Activated CD4-positive, alpha-beta T cell treated with anti-CD3 and anti-CD28 coated beads, Interleukin-2, amount 10 ng/mL, durations not matched to agents 24 days and 14 days (primary cell): ENCODE data around the gene ADAMTS12. TPM values are rescaled to one million over a fixed set of nuclear protein-coding genes. Genes with fewer than 3 reads are reported as not detected.

Source experiments
- DNase-seq: peaks from one replicate; pipeline ENCODE4 v3.0.0; 2022
- H3K27ac Mint-ChIP-seq: one replicate; pipeline ENCODE4 v1.8.0; 2022; ENCODE audit warnings: mild to moderate bottlenecking, mixed read lengths
- H3K27me3 Mint-ChIP-seq: one replicate; pipeline ENCODE4 v1.8.0; 2022; ENCODE audit warnings: mixed read lengths
- H3K36me3 Mint-ChIP-seq: one replicate; pipeline ENCODE4 v1.8.0; 2022; ENCODE audit warnings: low read depth, mild to moderate bottlenecking, mixed read lengths
- H3K4me1 Mint-ChIP-seq: one replicate; pipeline ENCODE4 v1.8.0; 2021; ENCODE audit warnings: mixed read lengths
- H3K4me3 Mint-ChIP-seq: one replicate; pipeline ENCODE4 v1.8.0; 2022; ENCODE audit warnings: mild to moderate bottlenecking, moderate library complexity, mixed read lengths
- H3K9me3 Mint-ChIP-seq: one replicate; pipeline ENCODE4 v1.8.0; 2021; ENCODE audit warnings: mixed read lengths
- intact Hi-C: fragments of 100-400 bp; cut with micrococcal nuclease; formaldehyde crosslinking; loops from one replicate; pipeline ENCODE4 v1.15.1; 2023
- total RNA-seq: library from RNA; stranded (reverse); gene quantifications from 2 replicates; pipeline ENCODE4 v1.2.3, GENCODE V29; 2022

Gene ADAMTS12
- not detected in 2 replicates for total RNA-seq

DNA sequence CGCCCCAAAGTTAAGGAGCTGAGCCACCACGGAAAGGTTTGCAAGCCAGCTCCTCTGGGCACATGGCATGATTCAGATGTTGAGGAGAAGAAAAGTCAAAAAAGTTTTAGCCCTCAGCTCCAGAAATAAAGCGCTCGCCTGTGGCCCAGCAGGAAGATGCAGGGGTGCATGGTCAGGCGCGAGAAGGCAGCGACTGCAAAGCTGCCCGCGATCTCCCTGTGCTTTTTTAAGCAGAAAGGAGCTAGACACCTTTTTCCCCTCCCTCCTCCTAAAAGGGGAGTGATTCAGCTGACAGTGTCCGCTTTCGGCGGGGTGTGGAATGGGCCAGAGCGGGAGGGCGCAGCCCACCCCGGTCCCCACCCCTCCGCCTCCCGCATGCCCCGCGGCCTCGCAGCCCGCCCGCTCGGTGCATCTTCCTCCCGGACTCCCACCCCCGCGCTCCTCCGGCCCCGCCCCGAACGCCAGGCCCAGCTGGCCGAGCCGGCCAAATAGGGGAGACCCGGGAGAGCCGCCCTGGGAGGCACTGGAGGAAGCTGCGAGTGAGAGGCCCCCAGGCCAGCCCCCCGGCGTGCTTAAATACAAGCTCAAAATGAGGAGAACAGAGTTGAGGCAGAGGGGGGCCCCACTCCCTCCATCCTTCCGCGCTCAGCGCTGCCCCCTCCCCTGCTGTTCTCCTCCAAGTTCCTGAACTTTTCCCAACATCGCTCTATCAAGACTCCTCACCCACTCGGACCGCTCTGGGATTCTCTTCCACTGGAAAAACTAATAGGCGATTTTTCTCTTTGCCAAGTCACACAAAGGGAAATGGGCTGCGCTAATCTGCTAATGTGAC, at the start of gene ADAMTS12:
Gene ADAMTS12, minus strand, starts transcription at position 203 of the 832 bp plus-strand sequence. Its CDS starts 134 bp downstream, at position 69.
- H3K4me3 Mint-ChIP-seq = no peak within 1 kb of the TSS
- no peak for DNase-seq
- peaks cover 5% of the 10 kb centered on the region for H3K4me1 Mint-ChIP-seq
- H3K36me3 Mint-ChIP-seq = no peaks in the 10 kb centered on the region
- intact Hi-C loops = no loop called here
- peaks cover 5% of the 10 kb centered on the region for H3K9me3 Mint-ChIP-seq
- H3K27ac Mint-ChIP-seq = no peak within 1 kb of the TSS
- H3K27me3 Mint-ChIP-seq = peaks cover 60% of the 10 kb centered on the region

DNA sequence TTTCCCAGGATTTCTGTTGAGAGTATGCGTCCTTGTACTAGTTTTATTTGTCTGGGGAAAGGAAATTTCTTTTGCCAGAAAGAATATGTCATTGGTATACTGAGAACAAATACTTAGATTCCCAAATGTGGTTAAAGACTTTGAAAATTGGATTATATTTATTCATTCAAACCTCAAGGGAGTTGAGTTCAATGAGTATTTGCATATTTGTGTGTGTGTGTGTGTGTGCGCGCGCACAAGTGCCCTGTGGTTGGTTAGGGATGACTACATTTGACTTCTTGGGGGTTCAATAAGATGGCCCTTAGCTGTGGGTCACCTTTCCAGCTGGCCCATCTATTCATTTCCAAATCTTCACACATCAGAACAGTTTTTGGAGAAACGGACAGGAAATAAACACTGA, 49.3 kb upstream of the ADAMTS12 start:
- no peaks in the 10 kb centered on the region for H3K36me3 Mint-ChIP-seq
- H3K9me3 Mint-ChIP-seq = no peaks in the 10 kb centered on the region
- peaks cover under 1% of the 10 kb centered on the region for H3K4me1 Mint-ChIP-seq
- intact Hi-C loops = no loop called here
- no peak overlapping the region for H3K4me3 Mint-ChIP-seq
- no peak for DNase-seq
- H3K27ac Mint-ChIP-seq = no peak overlapping the region
- H3K27me3 Mint-ChIP-seq = peaks cover 46% of the 10 kb centered on the region

- no peaks in the 10 kb centered on the region for H3K9me3 Mint-ChIP-seq
- intact Hi-C loops = loop anchor here (5.0 kb wide), 1 partner anchor 1227 kb away; the partner anchor contains the start of gene NPR3
- no peak for DNase-seq
- H3K27ac Mint-ChIP-seq = no peak overlapping the region
- peaks cover 54% of the 10 kb centered on the region for H3K27me3 Mint-ChIP-seq
- H3K4me3 Mint-ChIP-seq = no peak overlapping the region
- H3K36me3 Mint-ChIP-seq = no peaks in the 10 kb centered on the region
- peaks cover 3% of the 10 kb centered on the region for H3K4me1 Mint-ChIP-seq
Measured at GRCh38 chr5:33939556-33940262, 47.9 kb upstream of the ADAMTS12 start.

DNA sequence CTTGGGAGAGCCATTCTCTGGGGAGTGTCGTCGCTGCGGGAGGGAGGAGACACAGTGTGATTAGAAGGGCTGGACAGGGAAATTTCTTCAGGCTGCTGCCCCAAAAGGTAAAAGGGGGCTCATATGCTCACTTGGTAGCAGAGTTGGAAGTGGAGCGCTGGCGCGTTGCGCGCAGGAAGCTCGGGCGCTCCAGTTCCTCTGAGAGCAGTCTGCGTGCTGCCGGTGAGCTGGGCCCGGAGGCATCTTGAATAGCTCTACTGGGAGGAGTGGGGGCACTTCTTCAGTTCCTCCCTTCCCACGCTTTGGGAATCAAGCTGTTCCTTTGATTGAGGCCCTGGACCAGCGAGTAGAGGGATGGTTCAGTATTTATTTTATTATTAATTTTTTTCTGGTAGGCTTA, 47.1 kb upstream of the ADAMTS12 start:
- Mint-ChIP-seq H3K27me3 (peaks cover 59% of the 10 kb centered on the region), H3K4me1 (peaks cover 3% of the 10 kb centered on the region), H3K36me3 (no peaks in the 10 kb centered on the region), H3K9me3 (no peaks in the 10 kb centered on the region), H3K27ac (no peak overlapping the region), H3K4me3 (no peak overlapping the region)
- no peak for DNase-seq
- intact Hi-C loops = loop anchor here (5.0 kb wide), 1 partner anchor 1227 kb away; the partner anchor contains the start of gene NPR3

GRCh38 chr5:33938507-33938796, 46.7 kb upstream of the ADAMTS12 start:
- H3K9me3 Mint-ChIP-seq = no peaks in the 10 kb centered on the region
- no peak overlapping the region for H3K27ac Mint-ChIP-seq
- H3K36me3 Mint-ChIP-seq = no peaks in the 10 kb centered on the region
- H3K4me3 Mint-ChIP-seq = no peak overlapping the region
- H3K27me3 Mint-ChIP-seq = peaks cover 59% of the 10 kb centered on the region
- H3K4me1 Mint-ChIP-seq = peaks cover 3% of the 10 kb centered on the region
- DNase-seq = no peak
- intact Hi-C loops = loop anchor here (5.0 kb wide), 1 partner anchor 1226 kb away; the partner anchor contains the start of gene NPR3

GRCh38 chr5:33937707-33938506, 46.1 kb upstream of the ADAMTS12 start:
- no peak overlapping the region for H3K4me3 Mint-ChIP-seq
- peaks cover 59% of the 10 kb centered on the region for H3K27me3 Mint-ChIP-seq
- H3K4me1 Mint-ChIP-seq = peaks cover 3% of the 10 kb centered on the region
- H3K9me3 Mint-ChIP-seq = no peaks in the 10 kb centered on the region
- no peak for DNase-seq
- H3K36me3 Mint-ChIP-seq = no peaks in the 10 kb centered on the region
- intact Hi-C loops = loop anchor here (5.0 kb wide), 1 partner anchor 1226 kb away; the partner anchor contains the start of gene NPR3
- H3K27ac Mint-ChIP-seq = no peak overlapping the region

DNA sequence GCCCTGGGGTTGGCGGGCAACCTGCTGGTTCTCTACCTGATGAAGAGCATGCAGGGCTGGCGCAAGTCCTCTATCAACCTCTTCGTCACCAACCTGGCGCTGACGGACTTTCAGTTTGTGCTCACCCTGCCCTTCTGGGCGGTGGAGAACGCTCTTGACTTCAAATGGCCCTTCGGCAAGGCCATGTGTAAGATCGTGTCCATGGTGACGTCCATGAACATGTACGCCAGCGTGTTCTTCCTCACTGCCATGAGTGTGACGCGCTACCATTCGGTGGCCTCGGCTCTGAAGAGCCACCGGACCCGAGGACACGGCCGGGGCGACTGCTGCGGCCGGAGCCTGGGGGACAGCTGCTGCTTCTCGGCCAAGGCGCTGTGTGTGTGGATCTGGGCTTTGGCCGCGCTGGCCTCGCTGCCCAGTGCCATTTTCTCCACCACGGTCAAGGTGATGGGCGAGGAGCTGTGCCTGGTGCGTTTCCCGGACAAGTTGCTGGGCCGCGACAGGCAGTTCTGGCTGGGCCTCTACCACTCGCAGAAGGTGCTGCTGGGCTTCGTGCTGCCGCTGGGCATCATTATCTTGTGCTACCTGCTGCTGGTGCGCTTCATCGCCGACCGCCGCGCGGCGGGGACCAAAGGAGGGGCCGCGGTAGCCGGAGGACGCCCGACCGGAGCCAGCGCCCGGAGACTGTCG, 45.4 kb upstream of the ADAMTS12 start:
- peaks cover 3% of the 10 kb centered on the region for H3K4me1 Mint-ChIP-seq
- DNase-seq = no peak
- H3K9me3 Mint-ChIP-seq = no peaks in the 10 kb centered on the region
- no peak overlapping the region for H3K4me3 Mint-ChIP-seq
- peaks cover 61% of the 10 kb centered on the region for H3K27me3 Mint-ChIP-seq
- no peaks in the 10 kb centered on the region for H3K36me3 Mint-ChIP-seq
- no peak overlapping the region for H3K27ac Mint-ChIP-seq
- intact Hi-C loops = loop anchor here (5.0 kb wide), 1 partner anchor 1225 kb away; the partner anchor contains the start of gene NPR3

GRCh38 chr5:33936381-33937016, 44.7 kb upstream of the ADAMTS12 start, which contains the start of gene RXFP3:
Gene RXFP3 (plus strand): TSS chr5:33936386. CDS start chr5:33936741, 355 bp downstream.
- Mint-ChIP-seq H3K27me3 (peaks cover 64% of the 10 kb centered on the region), H3K9me3 (no peaks in the 10 kb centered on the region), H3K4me3 (no peak within 1 kb of the TSS), H3K27ac (no peak within 1 kb of the TSS), H3K36me3 (no peaks in the 10 kb centered on the region), H3K4me1 (peaks cover 3% of the 10 kb centered on the region)
- DNase-seq = no peak
- intact Hi-C loops = loop anchor here (5.0 kb wide), 1 partner anchor 1224 kb away; the partner anchor contains the start of gene NPR3

DNA sequence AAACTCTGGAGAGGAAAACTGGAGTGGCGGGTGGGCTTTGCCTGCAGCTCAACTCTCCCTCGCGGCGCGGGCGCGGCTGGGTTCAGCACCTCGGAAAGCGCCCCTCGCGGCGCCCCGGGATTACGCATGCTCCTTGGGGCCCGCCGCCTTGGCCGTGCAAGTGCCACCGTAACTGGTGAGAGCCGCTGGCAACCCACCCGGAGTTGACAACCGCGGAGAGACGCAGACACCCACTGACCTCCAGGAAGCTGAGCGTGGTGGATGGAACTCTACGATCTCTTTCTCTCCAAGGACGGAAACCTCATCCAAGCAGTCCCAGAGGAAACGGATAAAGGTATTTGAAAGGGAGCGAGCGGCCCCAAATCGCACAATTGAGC, 44.2 kb upstream of the ADAMTS12 start:
- Mint-ChIP-seq H3K4me3 (no peak overlapping the region), H3K27ac (no peak overlapping the region), H3K4me1 (peaks cover 3% of the 10 kb centered on the region), H3K27me3 (peaks cover 60% of the 10 kb centered on the region), H3K36me3 (no peaks in the 10 kb centered on the region), H3K9me3 (no peaks in the 10 kb centered on the region)
- intact Hi-C loops = loop anchor here (5.0 kb wide), 1 partner anchor 1224 kb away; the partner anchor contains the start of gene NPR3
- DNase-seq = peak; percentile 87

DNA sequence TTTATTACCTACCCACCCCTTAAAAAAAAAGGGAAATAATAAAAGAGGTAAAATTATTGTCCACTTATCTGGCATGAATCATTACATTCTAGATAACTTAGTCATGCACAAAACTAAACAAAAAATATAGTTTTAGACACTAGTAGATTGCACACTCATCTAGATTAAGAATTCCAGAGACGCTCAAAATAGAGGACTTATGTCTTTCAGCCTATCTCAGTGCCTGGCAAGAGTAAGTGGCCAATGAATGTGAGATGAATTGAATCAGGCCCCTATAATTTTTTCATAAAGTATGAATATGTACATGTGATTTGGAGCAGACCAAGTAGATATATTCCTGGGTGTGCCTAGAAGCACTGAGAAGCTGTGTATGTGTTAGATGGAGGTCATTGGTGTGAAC, 42.4 kb upstream of the ADAMTS12 start:
- Mint-ChIP-seq H3K27ac (no peak overlapping the region), H3K4me3 (no peak overlapping the region), H3K4me1 (peaks cover 3% of the 10 kb centered on the region), H3K9me3 (no peaks in the 10 kb centered on the region), H3K36me3 (no peaks in the 10 kb centered on the region), H3K27me3 (peaks cover 44% of the 10 kb centered on the region)
- no peak for DNase-seq
- intact Hi-C loops = loop anchor here (1.0 kb wide), 1 partner anchor 498 kb away; no protein-coding TSS in a partner anchor

DNA sequence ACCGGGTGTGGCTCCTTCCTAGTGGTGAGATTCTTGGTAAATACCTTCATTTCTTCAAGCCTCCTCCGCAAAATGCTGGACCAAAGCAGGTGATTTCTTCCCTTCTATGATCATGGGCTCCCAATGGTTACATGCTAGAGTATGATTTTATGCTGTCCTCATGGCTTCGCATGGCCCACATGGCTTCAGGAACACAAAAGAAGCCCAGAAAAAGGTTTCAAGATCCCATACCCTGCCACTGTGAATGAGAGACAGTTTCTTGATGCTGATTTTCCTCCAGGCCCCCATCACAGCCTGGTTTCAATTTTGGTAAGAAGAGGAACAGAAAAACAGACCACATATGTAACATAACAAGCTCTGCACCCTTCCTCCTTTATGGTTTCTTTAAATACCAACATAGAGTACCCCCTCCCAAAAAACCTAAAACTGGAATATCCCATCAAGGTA, 42.0 kb upstream of the ADAMTS12 start:
- Mint-ChIP-seq H3K4me1 (peaks cover 3% of the 10 kb centered on the region), H3K27me3 (peaks cover 40% of the 10 kb centered on the region), H3K27ac (no peak overlapping the region), H3K4me3 (no peak overlapping the region), H3K36me3 (no peaks in the 10 kb centered on the region), H3K9me3 (no peaks in the 10 kb centered on the region)
- DNase-seq = no peak
- intact Hi-C loops = loop anchor here (1.0 kb wide), 1 partner anchor 497 kb away; no protein-coding TSS in a partner anchor

- Mint-ChIP-seq H3K4me3 (no peak overlapping the region), H3K4me1 (peaks cover 3% of the 10 kb centered on the region), H3K9me3 (no peaks in the 10 kb centered on the region), H3K36me3 (no peaks in the 10 kb centered on the region), H3K27me3 (peaks cover 22% of the 10 kb centered on the region), H3K27ac (no peak overlapping the region)
- intact Hi-C loops = no loop called here
- no peak for DNase-seq
Measured at GRCh38 chr5:33931136-33931535, 39.3 kb upstream of the ADAMTS12 start.
